B cell (primary cell): ENCODE data around the gene CHD6.

Experiments
- CTCF ChIP-seq: fragments of 200-600 bp; IDR thresholded peaks from one replicate; pipeline ENCODE4 v1.8.0; 2022; ENCODE audit warnings: antibody characterized with exemption, mild to moderate bottlenecking
- EZH2 ChIP-seq: IDR thresholded peaks from 2 replicates; pipeline ENCODE4 v1.6.1; 2012; ENCODE audit warnings: borderline replicate concordance, low read depth, mild to moderate bottlenecking, moderate library complexity, low read length; ENCODE audit not compliant: insufficient read depth, poor library complexity, severe bottlenecking

- TF ChIP-seq CTCF (no peak), EZH2 (no peak)
Observed at GRCh38 chr20:41544472-41544871, 73.7 kb downstream of the CHD6 start.
